ENCODE data around the gene NLGN1. TPM values are rescaled to one million over a fixed set of nuclear protein-coding genes. Genes with fewer than 3 reads are reported as not detected.

The NLGN1 gene
- total RNA-seq, 1 experiment from 2014 or later, result 5.2 TPM

- Histone ChIP-seq H2BK5ac (ENCODE audit: insufficient read length, low read length) (no peak overlapping the region), H3K4ac (ENCODE audit: low read depth, low read length) (no peak overlapping the region), H3K9me3 (ENCODE audit: control insufficient read depth, low read depth, low read length) (no peaks in the 10 kb centered on the region), H3K79me2 (ENCODE audit: insufficient read depth, low read length) (no peaks in the 10 kb centered on the region), H3K4me2 (ENCODE audit: insufficient read depth, insufficient read length, low read length) (no peak overlapping the region), H3K14ac (ENCODE audit: insufficient read depth, low read length) (no peak overlapping the region), H3K23ac (ENCODE audit: insufficient read length, low read depth, low read length) (no peak overlapping the region), H4K91ac (ENCODE audit: insufficient read length, low read depth, low read length) (no peak overlapping the region), H3K27me3 (ENCODE audit: insufficient read depth, low read length) (no peaks in the 10 kb centered on the region), H2BK15ac (ENCODE audit: low read depth, low read length) (no peak overlapping the region), H2BK120ac (ENCODE audit: low read depth, low read length, poor library complexity, severe bottlenecking) (no peak overlapping the region), H2AFZ (ENCODE audit: low read length) (no peak overlapping the region), H3K27ac (ENCODE audit: insufficient read length, low read depth, low read length) (no peak overlapping the region), H4K20me1 (ENCODE audit: control insufficient read depth, insufficient read depth, insufficient read length) (no peaks in the 10 kb centered on the region), H2BK20ac (ENCODE audit: low read depth, low read length, poor library complexity, severe bottlenecking) (no peak overlapping the region), H2BK12ac (ENCODE audit: insufficient read length, low read depth, low read length) (no peak overlapping the region), H3K4me1 (ENCODE audit: insufficient read depth, low read length) (no peaks in the 10 kb centered on the region), H4K8ac (replicated peaks; ENCODE audit: insufficient read length, low read depth, low read length) (no peak overlapping the region), H3K79me1 (ENCODE audit: insufficient read depth, low read depth, low read length, poor library complexity, severe bottlenecking) (no peaks in the 10 kb centered on the region), H3K18ac (ENCODE audit: insufficient read length, low read depth, low read length) (no peak overlapping the region), H3K56ac (ENCODE audit: insufficient read length, low read depth, low read length) (no peak overlapping the region), H3T11ph (ENCODE audit: low read length) (no peak overlapping the region), H4K5ac (ENCODE audit: insufficient read length, low read depth, low read length) (no peak overlapping the region), H3K23me2 (ENCODE audit: insufficient read length, low read depth, low read length, poor library complexity, severe bottlenecking) (no peaks in the 10 kb centered on the region), H3K9ac (ENCODE audit: extremely low read depth, insufficient read length, low read length) (no peak overlapping the region), H2AK5ac (ENCODE audit: insufficient read length, low read length) (no peak overlapping the region)
- no peak for DNase-seq
- H3K27ac Mint-ChIP-seq, result no peak overlapping the region
- H3K4me1 Mint-ChIP-seq, result no peaks in the 10 kb centered on the region
- no peaks in the 10 kb centered on the region for H3K36me3 Mint-ChIP-seq (ENCODE audit: insufficient read depth in 1 of 3, low read depth in 3 of 3)
- H3K4me3 Mint-ChIP-seq, result no peak overlapping the region
- WGBS (ENCODE audit: extremely low coverage, insufficient read length, low lambda C conversion rate), result no CpG with 5 or more reads among the region's 1 CpG
- H3K9me3 Mint-ChIP-seq, result no peaks in the 10 kb centered on the region
- no peaks in the 10 kb centered on the region for H3K27me3 Mint-ChIP-seq (ENCODE audit: low read depth)
- no peak for TF ChIP-seq CTCF (conservative IDR thresholded peaks at IDR 0.05)
Measured at GRCh38 chr3:173976281-173976680, 578.7 kb downstream of the NLGN1 start.

Data from H9 (cell line).